Measurements from ENCODE around the gene ZNG1C. TPM values are rescaled to one million over a fixed set of nuclear protein-coding genes. Genes with fewer than 3 reads are reported as not detected.
"Not testable (repeated sequence)": the region's sequence is repeated elsewhere in the genome, so short reads cannot be mapped to it uniquely, and the experiment has no call there.

Gene ZNG1C
- total and polyA plus RNA-seq, 7 experiments from 2014 or later = 16.4 to 48.6 (median 37.3) TPM

DNA sequence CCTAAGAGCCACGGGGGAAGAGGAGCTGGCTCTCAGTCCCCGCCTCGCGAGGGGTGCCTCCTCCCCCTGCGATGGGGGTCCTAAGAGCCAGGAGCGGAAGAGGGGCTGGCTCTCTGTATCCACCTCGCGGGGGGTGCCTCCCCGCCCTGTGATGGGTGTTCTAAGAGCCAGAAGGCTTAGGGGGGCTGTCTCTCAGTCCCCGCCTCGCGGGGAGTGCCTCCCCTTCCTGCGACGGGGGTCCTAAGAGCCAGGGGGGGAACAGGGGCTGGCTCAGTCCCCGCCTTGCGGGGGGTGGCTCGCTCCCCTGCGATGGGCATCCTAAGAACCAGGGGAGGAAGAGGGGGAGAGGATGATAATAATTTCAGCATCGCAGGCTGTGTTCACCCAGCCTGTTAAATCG lies 82.7 kb downstream of the ZNG1C start:
- POLR2A ChIA-PET; intact Hi-C loops (cut with micrococcal nuclease): not testable (repeated sequence)

DNA sequence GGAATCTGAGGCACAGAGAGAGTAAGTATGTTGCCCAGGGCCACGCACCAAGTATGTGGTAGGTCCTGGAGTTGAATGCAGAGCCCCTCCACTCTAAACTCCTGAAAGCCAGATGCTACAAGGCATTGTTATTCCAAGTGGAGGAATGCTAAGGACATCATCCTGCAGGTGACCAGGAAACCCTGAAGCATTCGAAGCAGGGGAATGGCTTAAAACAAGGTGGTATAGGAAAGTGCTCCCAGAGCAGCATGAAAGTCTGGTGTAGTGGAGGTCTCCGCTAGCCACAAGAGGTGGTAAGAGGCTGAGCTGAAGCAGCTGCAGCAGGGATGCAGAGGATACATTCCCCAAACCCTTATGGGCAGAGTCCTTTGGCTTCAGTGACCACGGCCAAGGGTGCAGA lies 87.3 kb downstream of the ZNG1C start:
- ATAC-seq; H3K27me3 ChIP-seq (ENCODE audit: control insufficient read depth in 2 of 2, insufficient read depth in 2 of 2, low read length in 2 of 2); H3K9me3 ChIP-seq (ENCODE audit: control insufficient read depth in 2 of 3, low read length in 3 of 3); H3K9me3 Mint-ChIP-seq; H3K27ac ChIP-seq (ENCODE audit: low read depth, low read length); POLR2A ChIA-PET; intact Hi-C loops (cut with micrococcal nuclease); H3K4me3 Mint-ChIP-seq; H3K4me3 ChIP-seq (ENCODE audit: low read length); H3K36me3 Mint-ChIP-seq; H3K27ac Mint-ChIP-seq; CTCF ChIA-PET; H3K27me3 Mint-ChIP-seq; H3K4me1 Mint-ChIP-seq; H3K36me3 ChIP-seq (ENCODE audit: control insufficient read depth in 2 of 3, insufficient read depth in 3 of 3, low read length in 3 of 3); DNase-seq; H3K4me1 ChIP-seq (ENCODE audit: control insufficient read depth in 2 of 2, insufficient read depth in 2 of 2, low read length in 2 of 2): not testable (repeated sequence)

More for the DNA sequence above, 82.7 kb downstream of the ZNG1C start:
- H3K36me3 ChIP-seq (ENCODE audit: control insufficient read depth in 2 of 3, insufficient read depth in 3 of 3, low read length in 3 of 3); H3K27ac Mint-ChIP-seq; H3K4me3 ChIP-seq (ENCODE audit: low read length); H3K9me3 Mint-ChIP-seq; H3K9me3 ChIP-seq (ENCODE audit: control insufficient read depth in 2 of 3, low read length in 3 of 3); H3K27ac ChIP-seq (ENCODE audit: low read depth, low read length); H3K27me3 Mint-ChIP-seq; ATAC-seq; CTCF ChIA-PET; DNase-seq; H3K4me1 Mint-ChIP-seq; H3K4me1 ChIP-seq (ENCODE audit: control insufficient read depth in 2 of 2, insufficient read depth in 2 of 2, low read length in 2 of 2); H3K36me3 Mint-ChIP-seq; H3K27me3 ChIP-seq (ENCODE audit: control insufficient read depth in 2 of 2, insufficient read depth in 2 of 2, low read length in 2 of 2); H3K4me3 Mint-ChIP-seq: not testable (repeated sequence)

DNA sequence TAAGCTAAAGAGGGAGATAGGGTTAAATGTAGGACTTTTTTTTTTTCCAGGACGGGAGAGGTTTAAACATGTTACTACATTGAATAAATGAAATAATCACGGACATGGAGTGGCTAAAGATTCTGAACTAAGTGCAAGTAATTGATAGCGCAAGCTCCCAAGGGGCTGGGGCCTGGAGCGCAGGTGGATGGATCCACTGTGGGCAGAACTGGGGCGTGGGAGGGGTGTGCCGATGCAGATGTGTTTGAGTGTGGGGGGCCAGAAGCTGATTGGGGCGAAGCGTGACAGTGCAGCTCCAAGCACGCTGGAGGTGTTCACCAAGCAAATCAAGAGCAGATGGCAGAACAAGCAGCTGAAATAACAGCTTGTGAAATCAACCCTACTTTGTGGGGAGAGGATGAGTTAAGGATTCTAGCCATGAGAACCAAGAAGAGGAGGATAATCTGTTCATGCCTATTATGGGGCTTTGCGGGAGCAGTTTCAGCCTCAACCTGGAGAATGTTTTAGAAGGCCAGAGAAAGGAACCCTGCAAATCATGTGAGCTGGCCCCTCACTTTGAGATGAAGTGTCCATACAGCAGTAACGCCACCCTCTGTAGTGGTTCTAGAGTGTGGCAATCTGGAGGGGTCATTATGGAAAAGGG lies 88.9 kb downstream of the ZNG1C start:
- H3K27ac Mint-ChIP-seq; H3K36me3 ChIP-seq (ENCODE audit: control insufficient read depth in 2 of 3, insufficient read depth in 3 of 3, low read length in 3 of 3); CTCF ChIA-PET; H3K27ac ChIP-seq (ENCODE audit: low read depth, low read length); H3K27me3 Mint-ChIP-seq; H3K9me3 ChIP-seq (ENCODE audit: control insufficient read depth in 2 of 3, low read length in 3 of 3); H3K4me1 Mint-ChIP-seq; DNase-seq; H3K36me3 Mint-ChIP-seq; H3K27me3 ChIP-seq (ENCODE audit: control insufficient read depth in 2 of 2, insufficient read depth in 2 of 2, low read length in 2 of 2); ATAC-seq; H3K9me3 Mint-ChIP-seq; H3K4me1 ChIP-seq (ENCODE audit: control insufficient read depth in 2 of 2, insufficient read depth in 2 of 2, low read length in 2 of 2); POLR2A ChIA-PET; intact Hi-C loops (cut with micrococcal nuclease); H3K4me3 Mint-ChIP-seq; H3K4me3 ChIP-seq (ENCODE audit: low read length): not testable (repeated sequence)

DNA sequence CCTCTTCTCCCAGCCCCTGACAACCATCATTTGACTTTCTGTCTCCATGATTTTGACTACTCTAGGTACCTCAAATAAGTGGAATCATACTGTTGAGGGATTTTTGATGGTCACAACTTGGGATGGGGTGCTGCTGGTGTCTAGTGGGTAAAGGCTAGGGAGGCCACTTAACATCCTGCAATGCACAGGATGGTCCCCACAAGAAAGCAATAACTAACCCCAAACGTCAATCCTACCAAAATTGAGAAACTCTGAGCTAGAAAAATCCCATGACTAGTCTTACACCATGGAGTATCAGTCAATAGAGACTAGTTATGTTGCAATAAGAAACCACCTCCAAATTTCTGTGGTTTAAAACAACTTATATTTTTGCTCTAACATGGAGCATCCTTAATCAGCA lies 90.3 kb downstream of the ZNG1C start:
- H3K36me3 Mint-ChIP-seq; H3K4me1 ChIP-seq (ENCODE audit: control insufficient read depth in 2 of 2, insufficient read depth in 2 of 2, low read length in 2 of 2); H3K4me1 Mint-ChIP-seq; ATAC-seq; H3K9me3 Mint-ChIP-seq; H3K27me3 ChIP-seq (ENCODE audit: control insufficient read depth in 2 of 2, insufficient read depth in 2 of 2, low read length in 2 of 2); H3K27me3 Mint-ChIP-seq; H3K36me3 ChIP-seq (ENCODE audit: control insufficient read depth in 2 of 3, insufficient read depth in 3 of 3, low read length in 3 of 3); DNase-seq; intact Hi-C loops (cut with micrococcal nuclease); POLR2A ChIA-PET; H3K4me3 ChIP-seq (ENCODE audit: low read length); H3K27ac Mint-ChIP-seq; CTCF ChIA-PET; H3K9me3 ChIP-seq (ENCODE audit: control insufficient read depth in 2 of 3, low read length in 3 of 3); H3K4me3 Mint-ChIP-seq; H3K27ac ChIP-seq (ENCODE audit: low read depth, low read length): not testable (repeated sequence)

DNA sequence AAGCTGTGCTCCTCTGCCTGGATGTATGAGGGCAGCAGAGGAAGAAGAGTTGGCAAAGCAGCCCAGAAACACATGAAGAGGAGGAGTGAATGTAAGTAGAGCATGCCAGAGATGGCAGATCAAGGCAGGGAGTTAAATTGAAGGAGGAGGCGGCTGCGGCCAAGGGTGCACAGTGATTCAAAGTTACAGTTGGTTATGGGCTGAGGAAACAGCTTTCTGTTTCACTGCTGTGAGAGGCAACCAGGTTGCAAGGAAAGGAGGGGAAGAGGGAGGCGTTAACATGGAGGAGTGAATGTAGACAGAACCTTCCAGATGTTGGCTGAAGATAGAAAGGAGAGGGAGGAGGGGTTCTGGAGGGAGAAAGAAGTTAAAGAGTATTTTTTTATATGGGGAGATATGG lies 94.2 kb downstream of the ZNG1C start:
- H3K27me3 ChIP-seq (ENCODE audit: control insufficient read depth in 2 of 2, insufficient read depth in 2 of 2, low read length in 2 of 2); H3K4me3 ChIP-seq (ENCODE audit: low read length); CTCF ChIA-PET; H3K9me3 Mint-ChIP-seq; H3K36me3 ChIP-seq (ENCODE audit: control insufficient read depth in 2 of 3, insufficient read depth in 3 of 3, low read length in 3 of 3); H3K27ac ChIP-seq (ENCODE audit: low read depth, low read length); H3K4me1 Mint-ChIP-seq; intact Hi-C loops (cut with micrococcal nuclease); H3K27ac Mint-ChIP-seq; ATAC-seq; H3K9me3 ChIP-seq (ENCODE audit: control insufficient read depth in 2 of 3, low read length in 3 of 3); H3K36me3 Mint-ChIP-seq; H3K4me1 ChIP-seq (ENCODE audit: control insufficient read depth in 2 of 2, insufficient read depth in 2 of 2, low read length in 2 of 2); H3K4me3 Mint-ChIP-seq; H3K27me3 Mint-ChIP-seq; POLR2A ChIA-PET; DNase-seq: not testable (repeated sequence)

DNA sequence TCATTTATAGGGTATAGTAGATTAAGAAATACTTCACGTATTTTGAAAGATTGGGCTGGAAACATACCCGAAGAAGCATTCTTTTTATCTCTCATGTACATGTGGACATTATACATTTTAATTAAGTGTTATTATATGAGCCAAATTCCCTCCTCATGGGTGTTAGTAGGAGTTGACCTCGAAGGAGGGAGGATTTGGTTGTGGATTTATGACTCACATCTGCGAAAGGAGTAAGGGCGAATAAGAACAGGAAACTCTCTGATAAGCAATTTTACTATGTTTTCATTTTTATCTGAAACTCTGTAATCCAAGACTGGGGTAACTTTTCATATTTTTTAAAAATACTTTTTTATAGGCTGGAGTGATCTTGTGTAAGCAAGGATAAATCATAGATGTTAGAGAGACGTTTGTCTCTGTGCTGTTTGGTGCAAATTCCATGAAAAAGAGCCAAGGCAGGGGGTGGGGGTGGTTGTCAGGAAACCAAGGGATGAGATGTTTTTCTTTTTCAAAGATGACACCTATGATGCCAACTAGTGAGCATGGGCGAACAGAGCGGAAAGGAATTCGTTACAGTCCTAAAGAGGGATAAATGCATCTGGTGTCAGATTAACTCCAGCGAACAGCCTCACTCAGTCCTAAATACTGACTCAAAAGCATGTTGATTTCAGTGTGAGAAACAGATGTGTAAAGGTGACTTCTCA lies 95.0 kb downstream of the ZNG1C start:
- H3K4me3 ChIP-seq (ENCODE audit: low read length); intact Hi-C loops (cut with micrococcal nuclease); H3K36me3 Mint-ChIP-seq; H3K4me3 Mint-ChIP-seq; H3K4me1 Mint-ChIP-seq; H3K27ac Mint-ChIP-seq; H3K36me3 ChIP-seq (ENCODE audit: control insufficient read depth in 2 of 3, insufficient read depth in 3 of 3, low read length in 3 of 3); H3K4me1 ChIP-seq (ENCODE audit: control insufficient read depth in 2 of 2, insufficient read depth in 2 of 2, low read length in 2 of 2); POLR2A ChIA-PET; ATAC-seq; DNase-seq; H3K27ac ChIP-seq (ENCODE audit: low read depth, low read length); H3K27me3 Mint-ChIP-seq; H3K9me3 Mint-ChIP-seq; H3K9me3 ChIP-seq (ENCODE audit: control insufficient read depth in 2 of 3, low read length in 3 of 3); H3K27me3 ChIP-seq (ENCODE audit: control insufficient read depth in 2 of 2, insufficient read depth in 2 of 2, low read length in 2 of 2); CTCF ChIA-PET: not testable (repeated sequence)

DNA sequence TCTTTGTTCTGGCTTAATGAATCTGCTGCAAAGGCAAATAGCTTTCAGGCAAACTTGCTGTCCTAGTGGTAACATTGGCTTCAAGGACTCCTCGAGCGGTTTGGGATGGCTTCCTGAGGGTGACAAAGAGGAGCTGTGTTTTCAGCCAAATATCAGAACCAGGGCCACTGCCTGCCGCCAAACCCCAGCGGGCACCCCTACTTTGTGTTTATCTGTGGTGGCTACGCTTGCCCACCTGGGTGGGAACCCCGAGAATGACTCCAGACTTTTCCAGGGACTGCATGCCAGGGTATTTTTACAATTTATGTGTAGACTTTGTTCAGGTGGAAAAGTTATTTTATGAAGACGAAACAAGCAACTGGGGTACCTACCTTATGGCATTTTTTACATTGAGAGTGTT lies 96.2 kb downstream of the ZNG1C start:
- H3K9me3 Mint-ChIP-seq; CTCF ChIA-PET; H3K4me3 Mint-ChIP-seq; intact Hi-C loops (cut with micrococcal nuclease); H3K27ac ChIP-seq (ENCODE audit: low read depth, low read length); POLR2A ChIA-PET; H3K27ac Mint-ChIP-seq; H3K4me1 ChIP-seq (ENCODE audit: control insufficient read depth in 2 of 2, insufficient read depth in 2 of 2, low read length in 2 of 2); H3K36me3 ChIP-seq (ENCODE audit: control insufficient read depth in 2 of 3, insufficient read depth in 3 of 3, low read length in 3 of 3); H3K9me3 ChIP-seq (ENCODE audit: control insufficient read depth in 2 of 3, low read length in 3 of 3); H3K4me1 Mint-ChIP-seq; H3K27me3 Mint-ChIP-seq; ATAC-seq; H3K36me3 Mint-ChIP-seq; DNase-seq; H3K27me3 ChIP-seq (ENCODE audit: control insufficient read depth in 2 of 2, insufficient read depth in 2 of 2, low read length in 2 of 2); H3K4me3 ChIP-seq (ENCODE audit: low read length): not testable (repeated sequence)

All from naive thymus-derived CD4-positive, alpha-beta T cell (primary cell).